Neural crest cell (in vitro differentiated cells): Measurements from ENCODE around the gene KCTD7. TPM values are rescaled to one million over a fixed set of nuclear protein-coding genes. Genes with fewer than 3 reads are reported as not detected.
"Not testable (repeated sequence)": the region's sequence is repeated elsewhere in the genome, so short reads cannot be mapped to it uniquely, and the experiment has no call there.

Experiments used
- DNase-seq: peaks from one replicate; pipeline ENCODE4 v3.0.0; 2021; ENCODE audit warnings: low read depth, mixed read lengths, low spot score
- H3K27ac Mint-ChIP-seq: one replicate; pipeline ENCODE4 v1.8.0; 2021; ENCODE audit warnings: mild to moderate bottlenecking, mixed read lengths; ENCODE audit not compliant: unreplicated experiment
- H3K27me3 Mint-ChIP-seq: 2 replicates; pipeline ENCODE4 v1.8.0; 2021; ENCODE audit warnings: low read depth, mild to moderate bottlenecking, mixed read lengths
- H3K36me3 Mint-ChIP-seq: 2 replicates; pipeline ENCODE4 v1.8.0; 2021; ENCODE audit warnings: low read depth, mild to moderate bottlenecking, mixed read lengths
- H3K4me1 Mint-ChIP-seq: 2 replicates; pipeline ENCODE4 v1.8.0; 2021; ENCODE audit warnings: mixed read lengths
- H3K4me3 Mint-ChIP-seq: one replicate; pipeline ENCODE4 v1.8.0; 2021; ENCODE audit warnings: mild to moderate bottlenecking, mixed read lengths
- H3K9me3 Mint-ChIP-seq: 2 replicates; pipeline ENCODE4 v1.8.0; 2021; ENCODE audit warnings: mixed read lengths
- CTCF ChIP-seq: fragments of 200-600 bp; sonication (generic); conservative IDR thresholded peaks from 2 replicates; pipeline ENCODE4 v1.5.0; 2021; ENCODE audit warnings: antibody characterized with exemption, mild to moderate bottlenecking
- total RNA-seq: library from RNA; stranded (reverse); gene quantifications from 2 replicates; pipeline ENCODE4 v1.2.1, GENCODE V29; 2021

The KCTD7 gene
- total RNA-seq, 1 donor from 2014 or later: 20.2 TPM

DNA sequence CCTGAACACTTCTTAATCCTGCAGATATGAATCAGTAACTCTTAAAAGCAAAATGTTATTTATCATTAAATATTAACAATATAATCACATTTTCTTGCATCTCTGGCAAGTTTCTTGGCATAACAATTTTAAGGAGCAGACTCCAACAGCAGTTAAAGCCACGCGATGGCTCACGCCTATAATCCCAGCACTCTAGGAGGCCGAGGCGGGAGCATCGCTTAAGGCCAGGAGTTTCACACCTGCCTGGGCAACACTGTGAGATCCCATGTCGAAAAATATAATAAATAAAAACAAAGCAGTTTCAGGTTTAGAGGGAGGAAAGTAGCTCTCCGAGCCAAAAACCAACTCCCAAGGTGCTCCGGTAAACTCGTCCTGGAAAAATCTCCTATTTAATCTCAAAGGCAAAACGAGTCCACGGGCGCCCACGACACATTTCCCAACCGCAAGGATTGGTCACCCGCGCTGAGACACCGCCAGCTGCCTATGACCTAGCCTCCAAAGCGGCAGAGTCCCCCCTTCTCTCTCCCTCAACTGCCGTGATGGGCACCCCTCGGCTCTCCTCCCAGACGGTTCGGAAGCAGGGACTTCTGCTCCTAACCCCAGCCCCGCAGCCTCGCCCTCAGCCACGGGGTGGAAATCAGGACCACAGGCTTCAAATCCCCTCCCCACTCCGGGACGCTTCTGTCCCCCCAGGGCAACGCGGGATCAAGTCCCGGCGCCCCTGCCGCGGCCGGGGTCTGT lies 37.5 kb upstream of the KCTD7 start:
- H3K9me3 Mint-ChIP-seq, H3K27me3 Mint-ChIP-seq, H3K36me3 Mint-ChIP-seq: not testable (repeated sequence)
- peak overlapping the region; percentile 27 for H3K27ac Mint-ChIP-seq
- H3K4me1 Mint-ChIP-seq: peaks cover 31% of the 10 kb centered on the region
- DNase-seq: peak; percentile 8
- peak overlapping the region; percentile 94 for H3K4me3 Mint-ChIP-seq

GRCh38 chr7:66591799-66592596 lies 36.7 kb upstream of the KCTD7 start:
- Mint-ChIP-seq H3K9me3 (no peaks in the 10 kb centered on the region), H3K27me3 (no peaks in the 10 kb centered on the region), H3K36me3 (no peaks in the 10 kb centered on the region), H3K4me3 (peak overlapping the region; percentile 94), H3K4me1 (peaks cover 31% of the 10 kb centered on the region), H3K27ac (peak overlapping the region; percentile 99)
- TF ChIP-seq CTCF: no peak
- DNase-seq: peak; percentile 77

DNA sequence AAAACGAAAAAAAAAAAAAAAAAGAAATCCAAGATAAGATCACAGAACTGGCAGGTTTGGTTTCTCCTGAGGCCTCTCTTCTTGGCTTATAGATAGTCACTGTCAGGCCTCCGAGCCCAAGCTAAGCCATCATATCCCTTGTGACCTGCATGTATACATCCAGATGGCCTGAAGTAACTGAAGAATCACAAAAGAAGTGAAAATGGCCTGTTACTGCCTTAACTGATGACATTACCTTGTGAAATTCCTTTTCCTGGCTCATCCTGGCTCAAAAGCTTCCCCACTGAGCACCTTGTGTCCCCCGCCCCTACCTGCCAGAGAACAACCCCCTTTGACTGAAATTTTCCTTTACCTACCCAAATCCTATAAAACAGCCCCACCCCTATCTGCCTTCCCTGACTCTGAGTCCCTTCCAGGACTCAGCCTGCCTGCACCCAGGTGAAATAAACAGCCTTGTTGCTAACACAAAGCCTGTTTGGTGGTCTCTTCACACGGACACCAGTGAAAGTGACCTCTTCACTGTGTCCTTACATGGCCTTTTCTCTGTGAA lies 36.0 kb upstream of the KCTD7 start:
- H3K9me3 Mint-ChIP-seq, H3K36me3 Mint-ChIP-seq, H3K27me3 Mint-ChIP-seq, DNase-seq: not testable (repeated sequence)
- Mint-ChIP-seq H3K27ac (peak overlapping the region; percentile 99), H3K4me3 (peak overlapping the region; percentile 94), H3K4me1 (peaks cover 31% of the 10 kb centered on the region)

DNA sequence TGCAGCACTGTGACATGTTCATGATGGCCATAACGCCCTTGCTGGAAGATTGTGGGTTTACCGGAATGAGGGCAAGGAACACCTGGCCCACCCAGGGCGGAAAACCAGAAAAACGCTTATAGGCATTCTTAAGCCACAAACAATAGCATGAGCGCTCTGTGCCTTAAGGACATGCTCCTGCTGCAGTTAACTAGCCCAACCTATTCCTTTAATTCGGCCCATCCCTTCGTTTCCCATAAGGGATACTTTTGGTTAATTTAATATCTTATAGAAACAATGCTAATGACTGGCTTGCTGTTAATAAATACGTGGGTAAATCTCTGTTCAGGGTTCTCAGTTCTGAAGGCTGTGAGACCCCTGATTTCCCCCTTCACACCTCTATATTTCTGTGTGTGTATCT lies 34.6 kb upstream of the KCTD7 start:
- peaks cover 24% of the 10 kb centered on the region for H3K4me1 Mint-ChIP-seq
- H3K9me3 Mint-ChIP-seq, DNase-seq, H3K27me3 Mint-ChIP-seq, H3K27ac Mint-ChIP-seq, H3K36me3 Mint-ChIP-seq: not testable (repeated sequence)
- H3K4me3 Mint-ChIP-seq: peak overlapping the region; percentile 79

GRCh38 chr7:66597461-66597860 lies 31.2 kb upstream of the KCTD7 start:
- Mint-ChIP-seq H3K36me3 (no peaks in the 10 kb centered on the region), H3K27me3 (no peaks in the 10 kb centered on the region), H3K4me1 (peaks cover 6% of the 10 kb centered on the region), H3K9me3 (no peaks in the 10 kb centered on the region), H3K27ac (no peak overlapping the region), H3K4me3 (no peak overlapping the region)
- DNase-seq: no peak
- no peak for TF ChIP-seq CTCF

GRCh38 chr7:66602159-66602558 lies 26.5 kb upstream of the KCTD7 start:
- Mint-ChIP-seq H3K36me3 (no peaks in the 10 kb centered on the region), H3K27me3 (no peaks in the 10 kb centered on the region)

More at GRCh38 chr7:66602159-66602558, 26.5 kb upstream of the KCTD7 start:
- TF ChIP-seq CTCF: no peak
- no peak for DNase-seq
- H3K4me3 Mint-ChIP-seq: no peak overlapping the region
- H3K9me3 Mint-ChIP-seq: no peaks in the 10 kb centered on the region
- H3K4me1 Mint-ChIP-seq: no peaks in the 10 kb centered on the region
- H3K27ac Mint-ChIP-seq: no peak overlapping the region
